ENCODE measurements around the gene CD164L2.
"Not testable (repeated sequence)": the region's sequence is repeated elsewhere in the genome, so short reads cannot be mapped to it uniquely, and the experiment has no call there.

The CD164L2 gene

GRCh38 chr1:27384797-27385196, 1.7 kb upstream of the CD164L2 start:
- DNase-seq (ENCODE audit: low read depth): not testable (repeated sequence)

DNA sequence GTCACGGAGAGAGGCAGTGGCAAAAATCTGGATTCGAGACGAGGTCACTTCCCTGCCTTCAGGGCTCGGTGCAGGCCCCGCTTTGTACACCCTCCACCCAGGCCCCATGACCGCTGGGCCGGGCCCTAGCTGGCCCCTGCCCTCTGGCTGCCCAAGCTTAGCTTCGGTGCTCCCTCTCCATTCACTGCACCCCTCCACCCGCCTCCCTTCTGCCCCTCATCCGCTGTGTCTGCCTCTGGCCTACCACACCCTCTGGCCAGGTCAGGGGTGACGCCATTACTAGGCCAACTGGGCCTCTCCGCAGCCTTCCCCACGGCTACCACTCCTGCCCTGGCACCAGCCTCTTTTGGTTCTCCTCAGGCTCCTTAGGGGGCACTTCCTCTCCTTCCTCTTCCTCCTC, 528 bp upstream of the CD164L2 start:
- no peak for DNase-seq (ENCODE audit: low read depth)

- DNase-seq (ENCODE audit: low read depth): no peak
Observed at GRCh38 chr1:27381969-27382762, 967 bp downstream of the CD164L2 start.

DNA sequence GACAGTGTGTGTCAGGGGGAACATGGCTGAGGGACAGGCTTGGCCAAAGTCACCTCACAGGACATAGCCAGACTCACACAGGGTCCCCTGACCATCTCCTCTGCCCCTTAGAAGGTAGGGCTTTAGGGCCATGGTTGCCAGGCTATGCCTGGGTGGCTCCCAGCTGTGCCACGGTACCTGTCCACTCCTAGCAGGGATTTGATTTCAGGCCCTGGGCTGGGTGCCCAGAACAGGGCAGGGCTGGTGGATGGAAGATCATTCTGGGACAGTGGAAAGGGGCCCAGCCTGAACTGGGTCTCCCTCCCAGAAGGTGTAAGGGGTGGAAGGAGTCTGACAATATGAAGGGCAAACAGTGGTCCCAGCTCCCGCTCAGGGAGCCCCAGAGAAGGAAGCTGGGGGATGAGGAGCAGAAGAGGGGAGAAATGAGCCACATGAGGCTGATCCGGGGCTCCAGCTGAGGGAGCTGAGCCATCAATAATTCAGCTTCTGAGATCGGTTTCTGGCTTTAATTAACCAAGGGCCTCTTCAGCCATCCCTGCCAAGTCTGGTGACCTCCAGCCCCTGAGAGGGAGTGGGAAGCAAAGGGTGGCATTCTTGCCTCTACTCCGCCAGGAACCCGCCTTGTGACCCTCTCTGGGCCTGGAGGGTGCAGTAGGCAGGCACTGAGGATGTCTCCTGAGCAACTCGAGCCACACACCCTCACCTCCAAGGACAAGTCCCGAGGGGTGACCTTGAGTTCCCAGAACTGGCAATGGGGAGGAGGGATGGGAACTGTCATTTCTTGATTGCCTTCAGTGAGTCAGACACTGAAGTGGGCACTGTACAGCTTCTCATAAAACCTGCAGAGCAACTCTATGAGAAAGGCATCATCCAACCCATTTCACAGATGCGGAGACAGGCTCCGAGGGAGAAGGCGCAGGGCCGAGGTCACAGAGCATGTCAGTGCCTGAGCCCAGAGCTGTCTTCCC, 2.1 kb downstream of the CD164L2 start:
- DNase-seq (ENCODE audit: low read depth): no peak

- DNase-seq (ENCODE audit: low read depth): no peak
Observed at GRCh38 chr1:27380224-27380623, 2.9 kb downstream of the CD164L2 start.

- no peak for DNase-seq (ENCODE audit: low read depth)
Observed at GRCh38 chr1:27379564-27380122, 3.5 kb downstream of the CD164L2 start.

- no peak for DNase-seq (ENCODE audit: low read depth)
Observed at GRCh38 chr1:27377760-27378495, 5.2 kb downstream of the CD164L2 start.

DNA sequence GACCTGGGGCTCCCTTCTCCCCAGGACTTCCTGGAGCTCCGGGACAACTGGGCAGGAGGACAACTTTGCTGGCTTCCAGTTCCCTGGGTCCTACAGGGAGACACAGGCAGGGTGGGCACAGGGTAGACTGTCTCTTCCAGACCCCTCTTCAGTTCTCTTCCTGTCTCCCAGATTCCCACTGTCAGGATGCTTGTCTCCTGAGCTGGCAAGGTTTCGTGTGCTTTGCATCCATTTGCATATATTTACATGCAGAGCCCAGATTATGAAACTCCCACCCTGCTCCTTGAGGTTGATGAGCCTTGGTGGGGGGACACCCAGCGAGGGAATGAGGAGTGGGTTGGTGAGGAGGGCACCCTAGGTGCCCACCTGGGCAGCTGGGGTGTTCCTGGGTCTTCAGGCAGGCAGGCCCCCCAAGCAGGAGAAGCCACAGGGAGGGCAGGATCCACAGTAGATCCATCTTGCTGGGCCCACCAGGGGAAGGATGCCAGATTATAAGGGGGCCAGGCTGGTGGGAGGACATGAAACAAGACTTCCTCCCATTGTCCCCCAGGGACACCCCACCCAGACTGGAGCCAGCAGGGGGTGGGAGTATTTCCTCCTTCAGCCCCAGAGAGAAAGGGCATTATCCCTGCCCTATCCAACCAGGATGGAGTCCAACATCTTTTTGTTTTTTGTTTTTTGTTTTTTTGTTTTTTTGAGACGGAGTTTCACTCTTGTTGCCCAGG, 8.6 kb downstream of the CD164L2 start, which contains the start of gene FCN3:
TSS of gene FCN3 (minus strand) at position 463 of the 725 bp plus-strand sequence. CDS start at position 457, 6 bp downstream.
- DNase-seq (ENCODE audit: low read depth): no peak

- DNase-seq (ENCODE audit: low read depth): no peak
Observed at GRCh38 chr1:27372808-27373690, 10.1 kb downstream of the CD164L2 start.

DNA sequence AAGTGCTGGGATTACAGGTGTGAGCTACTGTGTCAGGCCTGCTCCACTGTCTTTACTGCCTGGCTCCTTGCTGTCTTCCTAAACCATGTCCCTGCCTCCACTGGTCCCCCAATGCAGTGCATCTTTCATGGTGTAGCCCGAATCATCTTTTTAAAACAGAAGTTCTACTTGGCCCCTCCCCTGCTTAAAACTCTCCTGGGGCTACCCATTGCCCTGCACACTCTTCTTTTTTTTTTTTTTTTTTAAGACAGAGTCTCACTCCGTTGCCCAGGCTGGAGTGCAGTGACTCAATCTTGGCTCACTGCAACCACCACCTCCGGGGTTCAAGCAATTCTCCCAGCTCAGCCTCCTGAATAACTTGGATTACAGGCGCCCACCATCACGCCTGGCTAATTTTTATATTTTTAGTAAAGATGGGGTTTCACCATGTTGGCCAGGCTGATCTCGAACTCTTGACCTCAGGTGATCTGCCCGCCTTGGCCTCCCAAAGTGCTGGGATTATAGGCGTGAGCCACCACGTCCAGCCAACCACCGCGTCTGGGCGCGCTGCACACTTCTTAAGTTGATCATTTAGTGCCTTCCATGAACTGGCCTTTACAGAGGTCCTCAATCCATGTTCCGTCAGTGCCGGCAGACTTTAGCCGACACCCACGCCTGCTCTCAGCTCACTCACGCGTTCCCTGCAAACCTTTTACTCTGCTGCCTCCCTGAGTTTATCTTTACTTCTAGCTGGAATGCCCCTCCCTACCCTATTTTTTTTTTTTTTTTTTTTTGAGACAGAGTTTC, 10.9 kb downstream of the CD164L2 start:
- DNase-seq (ENCODE audit: low read depth): no peak

- no peak for DNase-seq (ENCODE audit: low read depth)
Observed at GRCh38 chr1:27368869-27369582, 14.1 kb downstream of the CD164L2 start.

GRCh38 chr1:27367160-27367650, 15.9 kb downstream of the CD164L2 start:
- DNase-seq (ENCODE audit: low read depth): no peak

DNA sequence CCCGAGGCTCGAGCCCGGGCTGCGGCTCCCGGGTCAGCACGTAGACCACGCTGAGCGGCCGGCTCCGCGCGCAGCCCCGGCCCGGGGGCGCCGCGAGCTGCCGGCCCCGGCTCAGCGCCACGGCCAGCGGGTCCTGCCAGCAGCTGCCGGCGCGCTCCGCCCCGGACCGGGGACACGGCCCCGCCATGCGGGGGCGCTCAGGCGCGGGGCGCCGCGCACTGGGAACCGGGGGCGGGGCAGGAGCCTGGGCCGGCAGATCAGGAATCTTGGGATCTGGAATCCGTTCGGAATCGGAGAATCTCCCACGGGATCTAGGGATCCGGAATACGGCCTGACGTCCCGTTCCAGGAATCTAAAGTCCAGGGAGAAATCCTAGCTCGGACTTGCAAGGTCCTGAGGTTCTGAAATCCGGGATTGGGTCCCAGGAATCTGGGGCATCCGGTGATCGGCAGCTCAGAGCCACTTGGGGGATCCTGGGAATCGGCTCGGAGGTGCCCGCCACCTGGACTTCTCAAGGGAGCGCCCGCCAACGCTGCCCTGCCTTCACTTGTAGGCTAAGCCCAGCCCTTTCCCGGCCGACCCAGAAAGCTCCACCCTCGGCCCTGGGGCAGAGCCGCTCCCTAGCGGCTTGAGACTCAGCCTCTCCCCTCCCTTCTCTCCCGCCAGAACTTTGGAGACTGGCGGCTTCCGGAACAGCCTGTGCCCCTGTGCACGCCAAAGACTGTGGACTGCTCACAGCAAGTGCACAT, 16.5 kb downstream of the CD164L2 start, which contains the start of gene MAP3K6:
TSS of gene MAP3K6 (minus strand) at position 551 of the 749 bp plus-strand sequence. CDS start at position 187, 364 bp downstream.
- DNase-seq (ENCODE audit: low read depth): no peak

- DNase-seq (ENCODE audit: low read depth): peak; percentile 43
Observed at GRCh38 chr1:27366113-27366410, 17.1 kb downstream of the CD164L2 start.

DNA sequence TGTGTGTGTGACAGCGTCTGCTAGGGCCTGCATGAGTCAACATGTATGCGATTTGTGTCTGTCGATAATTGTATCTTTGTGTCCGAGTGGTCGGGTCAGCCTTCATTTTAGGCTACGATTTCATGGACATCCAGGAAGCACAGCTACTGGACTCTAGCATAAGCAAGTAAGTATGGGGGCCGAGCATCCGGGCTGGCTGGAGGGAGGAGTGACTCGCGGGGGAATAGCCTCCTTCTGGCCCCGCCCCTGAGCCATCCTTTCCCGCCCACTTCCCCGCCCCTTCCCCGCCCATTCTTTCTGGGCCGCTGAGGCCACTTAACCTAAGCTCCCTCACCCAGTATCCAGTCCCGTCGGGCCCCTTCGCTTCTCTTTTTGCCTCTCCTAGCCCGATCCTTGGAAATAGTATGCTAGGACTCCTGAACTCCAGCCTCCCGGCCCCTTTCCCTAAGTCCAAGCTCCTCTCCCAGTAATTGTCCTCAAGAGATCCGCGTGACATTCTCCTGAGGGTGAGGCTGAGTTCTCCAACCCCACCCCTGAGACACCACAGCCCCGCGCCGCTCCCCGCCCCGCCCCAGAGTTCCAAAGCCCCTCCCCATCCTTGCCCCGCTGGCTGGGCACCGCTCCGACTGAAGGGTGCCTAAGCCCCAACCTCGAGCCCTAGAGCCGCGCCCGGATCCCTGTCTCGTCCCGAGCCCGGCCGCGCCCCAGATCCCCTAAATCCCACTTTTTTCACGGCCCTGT, 17.6 kb downstream of the CD164L2 start:
- DNase-seq (ENCODE audit: low read depth): peak; percentile 65

DNA sequence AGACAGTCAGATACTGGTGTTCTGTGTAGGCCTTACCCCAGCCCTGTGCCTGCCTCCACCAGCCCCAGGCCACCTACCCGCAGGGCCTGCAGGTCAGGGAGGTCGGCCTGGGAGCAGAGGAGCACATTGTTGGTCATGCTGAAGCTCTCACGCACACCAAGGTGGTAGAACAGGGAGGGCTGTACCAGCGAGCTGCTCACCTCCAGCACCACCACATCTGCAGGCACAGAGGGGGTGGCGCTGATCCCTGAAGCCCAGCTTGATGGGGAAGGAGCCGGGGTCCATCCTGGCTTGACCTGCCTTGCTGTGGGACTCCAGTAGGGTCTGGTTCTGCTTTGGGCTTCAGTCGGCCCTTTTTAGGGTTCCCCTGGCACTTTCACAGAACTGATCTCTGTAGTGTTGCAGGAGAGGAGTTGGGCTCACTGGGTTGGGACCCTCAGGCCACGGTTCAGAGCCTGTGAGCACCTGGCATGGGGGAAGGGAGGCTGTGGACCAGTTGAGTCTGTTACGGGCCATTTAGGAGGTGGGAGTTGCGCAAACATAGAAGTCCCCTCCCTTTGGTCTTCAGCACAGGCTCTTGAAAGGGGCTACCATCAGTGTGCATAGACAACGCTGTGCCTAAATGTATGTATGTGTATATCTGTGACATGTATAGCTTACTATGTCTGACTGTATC, 18.3 kb downstream of the CD164L2 start:
- no peak for DNase-seq (ENCODE audit: low read depth)

All from stimulated activated CD8-positive, alpha-beta memory T cell treated with anti-CD3 and anti-CD28 coated beads, Interleukin-12 subunit alpha, Interleukin-12 subunit beta, amount 100 ng/mL, for 1 hour (primary cell).